Limb (tissue), 2 donors: ENCODE results near the gene SH3GLB2.
"Not testable (repeated sequence)": the region's sequence is repeated elsewhere in the genome, so short reads cannot be mapped to it uniquely, and the experiment has no call there.

Experiments used
- DNase-seq, 2 donors: peaks; one replicate each; pipeline ENCODE4 v3.0.0-alpha.2; 2016; ENCODE audit errors: extremely low spot score in 2 of 2

SH3GLB2 gene

DNA sequence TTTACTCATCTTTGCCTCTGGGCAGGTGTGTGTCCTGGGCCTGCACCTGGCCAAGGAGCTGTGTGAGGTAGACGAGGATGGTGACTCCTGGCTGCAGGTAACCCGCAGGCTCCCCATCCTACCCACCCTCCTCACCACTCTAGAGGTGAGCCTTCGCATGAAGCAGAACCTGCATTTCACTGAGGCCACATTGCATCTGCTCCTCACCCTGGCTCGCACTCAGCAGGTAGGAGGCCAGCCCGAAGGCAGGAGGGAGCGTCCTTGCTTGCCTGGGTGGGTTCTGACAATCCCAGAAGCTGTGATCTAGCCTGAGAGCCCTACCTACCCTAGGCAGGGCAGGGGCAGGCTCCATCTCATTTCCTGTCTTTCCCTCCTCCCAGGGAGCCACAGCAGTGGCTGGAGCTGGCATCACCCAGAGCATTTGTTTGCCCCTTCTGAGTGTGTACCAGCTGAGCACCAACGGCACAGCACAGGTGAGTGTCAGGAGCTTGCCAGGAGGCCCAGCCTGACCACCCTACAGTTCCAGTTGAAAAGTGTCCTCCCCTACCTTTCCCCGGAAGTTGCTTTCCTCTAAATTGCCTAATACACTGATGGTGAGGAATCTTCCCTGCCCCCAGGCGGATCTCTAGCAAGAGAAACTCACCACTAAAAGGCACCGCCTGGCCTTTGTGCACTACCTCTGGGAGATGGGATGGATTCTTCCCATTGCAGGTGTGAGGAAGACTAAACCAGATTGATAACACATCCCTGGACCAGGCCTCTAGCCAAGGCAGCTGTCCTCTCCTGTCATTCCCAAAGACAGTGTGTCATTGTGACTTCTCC lies 26.4 kb downstream of the SH3GLB2 start:
- DNase-seq, result no peak

DNA sequence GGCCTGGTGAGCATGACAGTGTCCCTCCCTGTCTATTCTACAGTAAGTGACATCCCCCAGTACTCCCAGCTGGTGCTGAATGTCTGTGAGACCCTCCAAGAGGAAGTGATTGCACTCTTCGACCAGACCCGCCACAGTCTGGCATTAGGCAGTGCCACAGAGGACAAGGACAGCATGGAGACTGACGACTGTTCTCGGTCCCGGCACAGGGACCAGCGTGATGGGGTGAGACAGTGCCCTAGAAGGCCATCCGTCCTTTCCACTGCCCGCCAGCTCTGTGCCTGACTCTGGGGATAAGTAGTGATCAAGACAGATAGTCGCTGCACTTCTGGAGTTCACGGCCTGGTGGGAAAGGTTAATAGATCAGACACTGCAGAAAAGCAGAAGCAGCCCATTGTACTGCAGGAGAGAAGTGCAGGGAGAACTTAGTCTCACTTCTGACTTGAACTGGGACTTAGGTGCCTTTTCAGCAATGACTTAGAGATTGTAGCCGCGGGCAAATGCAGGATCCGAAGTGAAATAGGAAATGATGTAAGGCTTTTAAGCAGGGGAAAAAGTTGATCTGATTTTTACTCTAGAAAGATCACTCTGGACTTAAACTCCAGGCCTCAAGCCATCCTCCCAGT lies 28.4 kb downstream of the SH3GLB2 start:
- DNase-seq, result no peak

DNA sequence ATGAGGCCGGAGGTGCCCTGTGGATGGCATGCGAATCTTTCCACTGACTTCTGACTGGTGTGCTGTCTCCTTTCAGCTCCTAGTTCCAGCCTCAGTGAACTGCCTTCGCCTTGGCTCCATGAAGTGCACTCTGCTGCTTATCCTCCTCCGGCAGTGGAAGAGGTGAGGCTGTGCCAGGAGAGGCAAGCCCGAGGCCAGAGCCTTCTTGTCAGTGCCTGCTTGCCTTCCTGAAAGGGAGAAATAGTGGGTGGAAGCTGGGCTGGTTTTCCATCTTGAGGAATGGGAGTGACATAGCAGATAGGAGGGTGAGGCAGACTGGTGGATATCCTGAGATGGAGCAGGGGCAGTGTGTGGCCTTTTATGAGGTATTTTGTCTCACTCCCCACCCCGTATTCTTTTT lies 29.7 kb downstream of the SH3GLB2 start:
- no peak for DNase-seq

DNA sequence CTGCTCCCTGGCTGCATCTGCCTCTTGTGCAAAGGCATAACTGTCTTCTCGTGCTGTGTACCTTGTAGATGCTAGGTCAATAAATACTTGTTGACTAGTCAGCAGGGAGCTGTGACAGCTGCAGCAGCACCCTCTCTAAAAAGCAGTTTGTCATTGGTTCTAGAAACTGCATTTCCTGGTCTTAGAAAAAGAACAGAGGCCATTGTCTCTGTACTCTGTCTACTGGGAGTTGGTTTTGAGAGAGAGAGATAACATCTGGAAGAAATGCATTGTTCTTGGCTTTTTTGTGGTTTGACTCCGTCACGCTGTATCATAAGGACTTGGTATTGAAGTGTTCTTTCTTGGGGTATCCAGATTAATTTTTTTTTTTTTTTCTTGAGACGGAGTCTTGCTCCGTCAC lies 32.3 kb downstream of the SH3GLB2 start:
- DNase-seq, result no peak

DNA sequence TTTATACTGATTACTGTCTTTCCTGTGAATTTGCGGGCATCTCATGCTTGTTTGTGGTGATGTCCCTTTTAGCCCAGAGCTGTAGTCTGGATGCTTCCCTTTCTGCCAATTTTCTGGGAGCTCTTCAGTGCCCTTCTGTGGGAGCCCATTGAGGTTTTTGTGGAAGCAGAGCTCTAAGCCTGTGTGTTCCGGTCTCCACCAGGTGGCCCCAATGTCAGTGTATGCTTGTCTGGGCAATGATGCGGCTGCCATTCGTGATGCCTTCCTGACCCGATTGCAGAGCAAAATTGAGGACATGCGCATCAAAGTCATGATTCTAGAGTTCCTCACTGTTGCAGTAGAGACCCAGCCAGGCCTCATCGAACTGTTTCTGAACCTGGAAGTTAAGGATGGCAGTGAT lies 35.1 kb downstream of the SH3GLB2 start:
- DNase-seq, result no peak

DNA sequence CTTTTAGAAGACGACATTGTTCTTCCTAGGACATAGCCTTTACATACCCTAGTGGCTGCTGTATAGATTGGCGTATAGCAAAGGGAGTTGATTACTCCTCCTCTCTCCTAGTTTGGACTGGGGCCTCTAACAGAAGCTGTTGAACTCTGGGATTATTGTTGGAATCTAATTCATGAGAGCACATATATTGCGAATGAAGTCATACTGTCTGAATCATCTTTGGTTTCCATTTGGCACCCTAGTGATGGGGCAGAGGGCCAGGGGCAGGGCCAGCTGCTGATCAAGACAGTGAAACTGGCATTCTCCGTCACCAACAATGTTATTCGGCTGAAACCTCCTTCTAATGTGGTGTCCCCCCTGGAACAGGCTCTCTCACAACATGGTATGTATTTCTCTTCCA lies 40.3 kb downstream of the SH3GLB2 start:
- peak in 1 of 2 donors; percentile 31 for DNase-seq

DNA sequence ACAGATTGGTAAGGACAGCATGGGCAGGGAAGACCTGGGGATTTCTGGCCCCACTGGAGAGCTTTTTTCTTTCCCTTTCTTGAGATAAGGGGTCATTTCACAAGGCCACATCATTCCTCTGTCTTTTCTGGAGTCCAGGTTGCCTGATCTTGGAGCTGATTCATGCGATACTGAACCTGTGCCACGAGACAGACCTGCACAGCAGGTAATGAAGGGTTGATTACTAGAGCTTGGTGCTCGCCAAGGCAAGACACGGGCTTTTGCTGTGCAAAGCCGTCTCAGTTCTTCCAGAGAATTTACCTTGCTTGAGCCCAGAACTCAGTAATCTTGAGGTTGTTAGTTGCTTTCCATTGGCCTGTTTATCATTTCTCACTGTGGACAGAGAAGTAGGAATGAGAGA lies 41.5 kb downstream of the SH3GLB2 start:
- no peak for DNase-seq

DNA sequence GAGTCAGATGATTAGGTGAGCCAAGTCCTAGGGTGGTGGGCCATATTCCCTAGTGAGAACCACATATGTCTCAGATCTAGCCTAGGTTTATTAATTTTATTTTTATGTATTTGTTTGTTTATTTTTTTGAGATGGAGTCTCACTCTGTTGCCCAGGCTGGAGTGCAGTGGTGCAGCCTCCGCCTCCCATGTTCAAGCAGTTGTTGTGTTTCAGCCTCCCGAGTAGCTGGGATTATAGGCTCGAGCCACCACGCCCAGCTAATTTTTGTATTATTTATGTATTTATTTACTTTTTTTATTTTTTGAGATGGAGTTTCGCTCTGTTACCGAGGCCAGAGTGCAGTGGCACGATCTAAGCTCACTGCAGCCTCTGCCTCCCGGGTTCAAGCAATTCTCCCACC lies 44.6 kb downstream of the SH3GLB2 start:
- no peak for DNase-seq

DNA sequence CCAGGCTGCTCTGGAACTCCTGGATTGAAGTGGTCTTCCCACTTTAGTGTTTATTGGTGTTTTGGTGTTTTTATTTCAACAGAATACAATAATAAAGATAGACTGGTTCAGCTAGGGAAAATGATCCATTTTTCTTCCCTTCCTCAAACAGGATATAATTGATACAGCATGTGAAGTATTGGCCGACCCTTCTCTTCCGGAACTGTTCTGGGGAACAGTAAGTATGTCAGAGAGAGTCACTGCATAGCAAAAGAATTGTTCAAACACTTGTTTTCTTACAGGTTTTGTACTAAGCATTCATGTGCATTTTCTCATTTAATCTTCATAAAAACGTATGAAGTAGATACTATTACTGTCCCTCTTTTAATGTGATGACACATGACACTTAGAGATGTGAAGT lies 49.0 kb downstream of the SH3GLB2 start:
- DNase-seq, result no peak

DNA sequence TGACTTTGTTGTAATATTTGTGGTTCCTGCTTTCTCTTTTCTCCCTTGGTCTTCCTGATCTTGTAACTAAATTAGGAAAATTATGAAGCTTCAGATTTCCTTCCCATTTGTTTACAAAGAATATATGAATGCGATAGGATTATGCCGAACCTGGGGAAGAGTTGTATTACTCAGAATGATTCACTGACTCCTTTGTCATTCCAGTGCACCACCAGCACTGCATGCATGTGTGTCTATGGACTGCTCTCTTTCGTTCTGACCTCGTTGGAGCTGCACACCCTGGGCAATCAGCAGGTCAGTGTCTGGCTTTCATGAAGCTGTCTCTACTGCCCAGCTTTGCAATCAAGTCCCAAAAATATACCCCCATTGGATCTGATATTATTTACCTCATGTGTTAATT lies 55.2 kb downstream of the SH3GLB2 start:
- DNase-seq, result no peak

DNA sequence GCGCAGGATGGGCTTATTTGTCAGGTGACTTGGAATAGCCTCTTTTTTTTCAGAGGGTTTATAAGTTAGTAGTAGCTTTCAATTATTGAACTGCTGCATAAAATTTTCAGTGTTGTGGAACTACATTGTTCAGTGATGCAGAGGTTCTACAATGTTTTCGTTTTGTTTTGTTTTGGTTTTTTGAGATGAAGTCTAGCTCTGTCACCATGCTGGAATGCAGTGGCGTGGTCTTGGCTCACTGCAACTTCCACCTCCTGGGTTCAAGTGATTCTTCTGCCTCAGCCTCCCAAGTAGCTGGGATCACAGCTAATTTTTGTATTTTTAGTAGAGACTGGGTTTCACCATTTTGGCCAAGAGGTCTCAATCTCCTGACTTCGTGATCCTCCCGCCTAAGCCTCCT lies 58.6 kb downstream of the SH3GLB2 start:
- DNase-seq, result no peak

DNA sequence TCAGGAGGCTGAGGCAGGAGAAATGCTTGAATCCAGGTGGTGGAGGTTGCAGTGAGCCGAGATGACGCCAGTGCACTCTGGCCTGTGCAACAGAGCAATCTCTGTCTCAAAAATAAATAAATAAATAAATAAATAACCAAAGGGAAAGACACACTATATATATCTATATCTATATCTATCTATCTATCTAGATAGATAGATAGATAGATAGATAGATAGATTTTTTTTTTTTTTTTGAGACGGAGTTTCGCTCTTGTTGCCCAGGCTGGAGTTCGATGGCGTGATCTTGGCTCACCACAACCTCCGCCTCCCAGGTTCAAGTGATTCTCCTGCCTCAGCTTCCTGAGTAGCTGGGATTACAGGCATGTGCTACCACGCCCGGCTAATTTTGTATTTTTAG lies 66.7 kb downstream of the SH3GLB2 start:
- DNase-seq, result not testable (repeated sequence)
